HG03432 (cell line): ENCODE data around the gene TNFRSF4.
"Not testable (repeated sequence)": the region's sequence is repeated elsewhere in the genome, so short reads cannot be mapped to it uniquely, and the experiment has no call there.

ENCODE experiments used
- ATAC-seq: cut with Tn5 transposase; IDR thresholded peaks from one replicate; pipeline ENCODE4 v1.9.1; 2021; ENCODE audit warnings: mild to moderate bottlenecking, moderate library complexity; ENCODE audit not compliant: unreplicated experiment

TNFRSF4 gene

GRCh38 chr1:1213345-1214265, at the start of gene TNFRSF4:
TSS of gene TNFRSF4 (minus strand) at chr1:1214153. CDS start at chr1:1214127, 26 bp downstream.
- no peak for ATAC-seq

- no peak for ATAC-seq
These were observed 48.8 kb upstream of the TNFRSF4 start for GRCh38 chr1:1262758-1263157.

- no peak for ATAC-seq
These were observed 48.1 kb upstream of the TNFRSF4 start for GRCh38 chr1:1262071-1262470.

GRCh38 chr1:1260843-1261560, 47.0 kb upstream of the TNFRSF4 start:
- ATAC-seq: no peak

- ATAC-seq: no peak
These were observed 46.1 kb upstream of the TNFRSF4 start for GRCh38 chr1:1259951-1260600.

- ATAC-seq: no peak
These were observed 45.6 kb upstream of the TNFRSF4 start for GRCh38 chr1:1259540-1259939.

GRCh38 chr1:1259119-1259488, 45.2 kb upstream of the TNFRSF4 start:
- ATAC-seq: no peak

GRCh38 chr1:1256956-1257871, 43.3 kb upstream of the TNFRSF4 start:
- no peak for ATAC-seq

- no peak for ATAC-seq
These were observed 41.7 kb upstream of the TNFRSF4 start for GRCh38 chr1:1255611-1256010.

GRCh38 chr1:1255078-1255477, 41.1 kb upstream of the TNFRSF4 start:
- ATAC-seq: no peak

- ATAC-seq: no peak
These were observed 40.7 kb upstream of the TNFRSF4 start for GRCh38 chr1:1254667-1254998.

- no peak for ATAC-seq
These were observed 40.2 kb upstream of the TNFRSF4 start for GRCh38 chr1:1253972-1254666.

- ATAC-seq: no peak
These were observed 39.4 kb upstream of the TNFRSF4 start for GRCh38 chr1:1253314-1253713.

GRCh38 chr1:1250786-1251284, 36.9 kb upstream of the TNFRSF4 start:
- ATAC-seq: peak; percentile 66

GRCh38 chr1:1248009-1248913, 34.3 kb upstream of the TNFRSF4 start:
- ATAC-seq: not testable (repeated sequence)

GRCh38 chr1:1247341-1247913, 33.5 kb upstream of the TNFRSF4 start:
- no peak for ATAC-seq

GRCh38 chr1:1246577-1247340, 32.8 kb upstream of the TNFRSF4 start, which contains the start of gene C1QTNF12:
TSS of gene C1QTNF12 (minus strand) at chr1:1246722. CDS start at chr1:1246690, 32 bp downstream.
- no peak for ATAC-seq
